Erythroblast (primary cell): Measurements from ENCODE around the gene PPP6R1.
A peak's percentile ranks its signal among the peaks of the same experiment; 100 is the strongest.

Experiments used
- DNase-seq, 2 experiments: peaks; one replicate each; lab custom pipeline; 2025; lab: John Stamatoyannopoulos, UW
- GATA1 ChIP-seq: IDR thresholded peaks from 2 replicates; pipeline ENCODE4 v1.6.1; 2011; ENCODE audit warnings: low read depth, mild to moderate bottlenecking, control low read depth, low read length, moderate library complexity
- POLR2A ChIP-seq: IDR thresholded peaks from 2 replicates; pipeline ENCODE4 v1.6.1; 2011; ENCODE audit warnings: mild to moderate bottlenecking, low read length

Gene PPP6R1

GRCh38 chr19:55289117-55289796 is 30.4 kb upstream of the PPP6R1 start:
- no peak for TF ChIP-seq GATA1
- TF ChIP-seq POLR2A = no peak
- DNase-seq = no peak

GRCh38 chr19:55287361-55288079 is 28.7 kb upstream of the PPP6R1 start:
- TF ChIP-seq GATA1 (no peak), POLR2A (no peak)
- no peak for DNase-seq

GRCh38 chr19:55285229-55285890 is 26.5 kb upstream of the PPP6R1 start:
- TF ChIP-seq POLR2A (no peak), GATA1 (no peak)

GRCh38 chr19:55284405-55285058 is 25.7 kb upstream of the PPP6R1 start:
- TF ChIP-seq GATA1 (no peak), POLR2A (no peak)
- no peak for DNase-seq

More at GRCh38 chr19:55285229-55285890, 26.5 kb upstream of the PPP6R1 start:
- DNase-seq = no peak

GRCh38 chr19:55283548-55284377 is 24.9 kb upstream of the PPP6R1 start, which contains the start of gene BRSK1:
TSS of gene BRSK1 (plus strand) at chr19:55283997. CDS start at chr19:55284443, 446 bp downstream.
- TF ChIP-seq GATA1 (no peak), POLR2A (no peak)
- DNase-seq = no peak

GRCh38 chr19:55279770-55280643 is 21.2 kb upstream of the PPP6R1 start, which contains the start of gene HSPBP1:
TSS of gene HSPBP1 (minus strand) at chr19:55280110. CDS start at chr19:55279608, 502 bp downstream.
- no peak for TF ChIP-seq GATA1
- peak; percentile 43 for TF ChIP-seq POLR2A
- DNase-seq = peak; percentile 97

- no peak for TF ChIP-seq GATA1
- no peak for DNase-seq
These were observed 20.5 kb upstream of the PPP6R1 start for GRCh38 chr19:55279340-55279739.

GRCh38 chr19:55278391-55279135 is 19.7 kb upstream of the PPP6R1 start:
- TF ChIP-seq GATA1 (no peak), POLR2A (no peak)
- DNase-seq = no peak

GRCh38 chr19:55277494-55277893 is 18.7 kb upstream of the PPP6R1 start:
- no peak for DNase-seq
- TF ChIP-seq POLR2A (no peak), GATA1 (no peak)

GRCh38 chr19:55276720-55277430 is 18.1 kb upstream of the PPP6R1 start:
- no peak for DNase-seq
- TF ChIP-seq GATA1 (no peak), POLR2A (no peak)
